ENCODE measurements around the gene KIRREL2. TPM values are rescaled to one million over a fixed set of nuclear protein-coding genes. Genes with fewer than 3 reads are reported as not detected.
"Not testable (repeated sequence)": the region's sequence is repeated elsewhere in the genome, so short reads cannot be mapped to it uniquely, and the experiment has no call there.

The KIRREL2 gene
- total RNA-seq, 6 experiments from 2014 or later: 0.07 TPM; not detected in 5

- Mint-ChIP-seq H3K9me3 (no peaks in the 10 kb centered on the region), H3K27me3 (ENCODE audit: insufficient read depth) (no peaks in the 10 kb centered on the region; the same call in 1 of the 2 replicates), H3K4me1 (ENCODE audit: low read depth) (0 out of 2 replicates have a peak, but pooled peaks cover 6% of the 10 kb centered on the region), H3K4me3 (no peak overlapping the region), H3K27ac (no peak overlapping the region), H3K36me3 (ENCODE audit: low read depth) (peaks cover 39% of the 10 kb centered on the region)
- DNase-seq: no peak
- no peak for TF ChIP-seq CTCF (IDR thresholded peaks at IDR 0.05)
Observed at GRCh38 chr19:35888398-35888797, 31.7 kb downstream of the KIRREL2 start.

- Mint-ChIP-seq H3K27ac (no peak overlapping the region), H3K4me3 (no peak overlapping the region), H3K9me3 (no peaks in the 10 kb centered on the region), H3K36me3 (ENCODE audit: low read depth) (peaks cover 39% of the 10 kb centered on the region), H3K27me3 (ENCODE audit: insufficient read depth) (no peaks in the 10 kb centered on the region; the same call in 1 of the 2 replicates), H3K4me1 (ENCODE audit: low read depth) (0 out of 2 replicates have a peak, but pooled peaks cover 6% of the 10 kb centered on the region)
- DNase-seq: no peak
- no peak for TF ChIP-seq CTCF (IDR thresholded peaks at IDR 0.05)
Observed at GRCh38 chr19:35889370-35890112, 32.8 kb downstream of the KIRREL2 start.

GRCh38 chr19:35890113-35890650 is 33.5 kb downstream of the KIRREL2 start:
- TF ChIP-seq CTCF (IDR thresholded peaks at IDR 0.05): no peak
- no peak overlapping the region for H3K4me3 Mint-ChIP-seq
- H3K4me1 Mint-ChIP-seq (ENCODE audit: low read depth): 0 out of 2 replicates have a peak, but pooled peaks cover 6% of the 10 kb centered on the region
- peaks cover 39% of the 10 kb centered on the region for H3K36me3 Mint-ChIP-seq (ENCODE audit: low read depth)
- no peak for DNase-seq
- H3K27me3 Mint-ChIP-seq (ENCODE audit: insufficient read depth): no peaks in the 10 kb centered on the region; the same call in 1 of the 2 replicates
- no peak overlapping the region for H3K27ac Mint-ChIP-seq
- H3K9me3 Mint-ChIP-seq: no peaks in the 10 kb centered on the region

DNA sequence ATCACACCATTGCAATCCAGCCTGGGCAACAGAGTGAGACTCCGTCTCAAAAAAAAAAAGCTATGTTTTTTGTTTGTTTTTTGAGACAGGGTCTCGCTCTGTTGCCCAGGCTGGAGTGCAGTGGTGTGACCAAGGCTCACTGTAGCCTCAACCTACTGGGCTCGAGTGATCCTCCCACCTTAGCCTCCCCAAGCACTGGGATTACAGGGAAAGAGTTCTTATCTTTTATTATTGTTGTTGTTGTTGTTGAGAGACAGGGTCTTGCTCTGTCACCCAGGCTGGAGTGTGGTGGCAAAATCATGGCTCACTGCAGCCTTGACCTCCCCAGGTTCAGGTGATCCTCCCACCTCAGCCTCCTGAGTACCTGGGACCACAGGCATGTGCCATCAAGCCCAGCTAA is 35.1 kb downstream of the KIRREL2 start:
- H3K9me3 Mint-ChIP-seq; H3K27me3 Mint-ChIP-seq (ENCODE audit: insufficient read depth); H3K4me3 Mint-ChIP-seq; DNase-seq; H3K27ac Mint-ChIP-seq; H3K4me1 Mint-ChIP-seq (ENCODE audit: low read depth): not testable (repeated sequence)
- peaks cover 37% of the 10 kb centered on the region for H3K36me3 Mint-ChIP-seq (ENCODE audit: low read depth)

- no peak overlapping the region for H3K27ac Mint-ChIP-seq
- H3K4me3 Mint-ChIP-seq: no peak overlapping the region
Observed at GRCh38 chr19:35894342-35894741, 37.6 kb downstream of the KIRREL2 start.

More at GRCh38 chr19:35894342-35894741, 37.6 kb downstream of the KIRREL2 start:
- H3K4me1 Mint-ChIP-seq (ENCODE audit: low read depth): peaks cover 11% of the 10 kb centered on the region; the same call in 1 of the 2 replicates
- no peaks in the 10 kb centered on the region for H3K9me3 Mint-ChIP-seq
- no peaks in the 10 kb centered on the region; the same call in 1 of the 2 replicates for H3K27me3 Mint-ChIP-seq (ENCODE audit: insufficient read depth)
- H3K36me3 Mint-ChIP-seq (ENCODE audit: low read depth): peaks cover 22% of the 10 kb centered on the region
- DNase-seq: no peak
- no peak for TF ChIP-seq CTCF (IDR thresholded peaks at IDR 0.05)
